Measurements from ENCODE around the gene UROD.

DNA sequence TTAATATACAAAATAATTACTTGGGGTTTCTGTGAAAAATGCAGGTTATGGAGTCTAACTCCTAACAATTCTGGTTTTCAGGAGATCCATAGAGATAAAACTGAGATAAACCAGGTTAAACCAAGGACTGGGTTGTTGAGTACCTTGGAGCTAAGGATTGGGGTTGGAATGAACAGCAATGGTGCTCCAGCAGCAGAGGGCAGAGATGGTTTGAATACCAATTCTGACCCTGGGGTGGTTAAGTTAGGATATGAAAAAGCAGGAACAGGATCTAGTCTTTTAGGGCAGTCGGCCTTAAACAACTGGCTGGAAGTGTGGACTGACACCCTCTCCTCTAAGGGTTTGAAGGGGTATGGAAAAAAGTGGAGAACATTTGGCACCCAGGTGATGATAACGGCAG is 53.0 kb downstream of the UROD start:
- TF ChIP-seq, protein P1, sequence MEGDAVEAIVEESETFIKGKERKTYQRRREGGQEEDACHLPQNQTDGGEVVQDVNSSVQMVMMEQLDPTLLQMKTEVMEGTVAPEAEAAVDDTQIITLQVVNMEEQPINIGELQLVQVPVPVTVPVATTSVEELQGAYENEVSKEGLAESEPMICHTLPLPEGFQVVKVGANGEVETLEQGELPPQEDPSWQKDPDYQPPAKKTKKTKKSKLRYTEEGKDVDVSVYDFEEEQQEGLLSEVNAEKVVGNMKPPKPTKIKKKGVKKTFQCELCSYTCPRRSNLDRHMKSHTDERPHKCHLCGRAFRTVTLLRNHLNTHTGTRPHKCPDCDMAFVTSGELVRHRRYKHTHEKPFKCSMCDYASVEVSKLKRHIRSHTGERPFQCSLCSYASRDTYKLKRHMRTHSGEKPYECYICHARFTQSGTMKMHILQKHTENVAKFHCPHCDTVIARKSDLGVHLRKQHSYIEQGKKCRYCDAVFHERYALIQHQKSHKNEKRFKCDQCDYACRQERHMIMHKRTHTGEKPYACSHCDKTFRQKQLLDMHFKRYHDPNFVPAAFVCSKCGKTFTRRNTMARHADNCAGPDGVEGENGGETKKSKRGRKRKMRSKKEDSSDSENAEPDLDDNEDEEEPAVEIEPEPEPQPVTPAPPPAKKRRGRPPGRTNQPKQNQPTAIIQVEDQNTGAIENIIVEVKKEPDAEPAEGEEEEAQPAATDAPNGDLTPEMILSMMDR (conservative IDR thresholded peaks at IDR 0.05; ENCODE audit: low read depth, low read length), result no peak
- no peak for TF ChIP-seq EZH2 (IDR thresholded peaks at IDR 0.05; ENCODE audit: borderline replicate concordance, low read depth, low read length, poor library complexity, severe bottlenecking)

Data from A673 (cell line).